ENCODE data around the gene COL16A1. TPM values are rescaled to one million over a fixed set of nuclear protein-coding genes. Genes with fewer than 3 reads are reported as not detected.

COL16A1 gene
- total RNA-seq, 4 donors from 2014 or later = 147 to 311 (median 212) TPM

- DNase-seq (ENCODE audit: low spot score in 2 of 2) = no peak
- Histone ChIP-seq H3K4me1 (peaks cover 0 to 73% (median 18%) of the 10 kb centered on the region in 4 donors), H3K36me3 (peaks cover 0 to 10% (median 6%) of the 10 kb centered on the region in 3 donors), H3K27me3 (no peaks in the 10 kb centered on the region), H3K9me3 (no peaks in the 10 kb centered on the region), H3K27ac (no peak overlapping the region), H3K4me3 (no peak overlapping the region)
- TF ChIP-seq POLR2A (IDR thresholded peaks at IDR 0.05) = no peak
- TF ChIP-seq EP300 (IDR thresholded peaks at IDR 0.05) = no peak
- no peak for TF ChIP-seq CTCF (IDR thresholded peaks at IDR 0.05)
- 45 to 60% methylated on average over 5 of the region's 5 CpGs for WGBS, 2 donors
These were observed 64.3 kb downstream of the COL16A1 start for GRCh38 chr1:31639543-31639942.

- no peak overlapping the region for H3K4me3 ChIP-seq
- H3K27me3 ChIP-seq = no peaks in the 10 kb centered on the region
- WGBS, 2 donors = 51 to 65% methylated on average over 5 of the region's 5 CpGs
- no peaks in the 10 kb centered on the region for H3K9me3 ChIP-seq
- H3K27ac ChIP-seq = no peak overlapping the region
- H3K36me3 ChIP-seq = peaks cover 0 to 19% (median 6%) of the 10 kb centered on the region in 3 donors
- DNase-seq (ENCODE audit: low spot score in 2 of 2) = no peak
- peaks cover 0 to 62% (median 7%) of the 10 kb centered on the region in 4 donors for H3K4me1 ChIP-seq
- TF ChIP-seq POLR2A (IDR thresholded peaks at IDR 0.05) = no peak
- TF ChIP-seq CTCF (IDR thresholded peaks at IDR 0.05) = no peak
- no peak for TF ChIP-seq EP300 (IDR thresholded peaks at IDR 0.05)
These were observed 65.7 kb downstream of the COL16A1 start for GRCh38 chr1:31637915-31638673.

- Histone ChIP-seq H3K4me3 (no peak overlapping the region), H3K27me3 (no peaks in the 10 kb centered on the region), H3K4me1 (peaks cover 0 to 15% (median 1%) of the 10 kb centered on the region in 4 donors), H3K27ac (no peak overlapping the region), H3K9me3 (no peaks in the 10 kb centered on the region), H3K36me3 (peaks cover 0 to 69% (median 19%) of the 10 kb centered on the region in 3 donors)
- peak in 1 of 5 experiments; percentile 9 for TF ChIP-seq CTCF (IDR thresholded peaks at IDR 0.05)
- TF ChIP-seq EP300 (IDR thresholded peaks at IDR 0.05) = no peak
- TF ChIP-seq POLR2A (IDR thresholded peaks at IDR 0.05) = no peak
- 66% methylated on average over 4 of the region's 4 CpGs for WGBS, 2 donors
- DNase-seq (ENCODE audit: low spot score in 2 of 2) = no peak
These were observed 70.7 kb downstream of the COL16A1 start for GRCh38 chr1:31633117-31633516.

- TF ChIP-seq CTCF (IDR thresholded peaks at IDR 0.05) (no peak), POLR2A (IDR thresholded peaks at IDR 0.05) (no peak), EP300 (IDR thresholded peaks at IDR 0.05) (no peak)
- no peaks in the 10 kb centered on the region for H3K27me3 ChIP-seq
- peaks cover 0 to 15% (median 1%) of the 10 kb centered on the region in 4 donors for H3K4me1 ChIP-seq
- H3K4me3 ChIP-seq = no peak overlapping the region
- DNase-seq (ENCODE audit: low spot score in 2 of 2) = no peak
- peaks cover 0 to 73% (median 19%) of the 10 kb centered on the region in 3 donors for H3K36me3 ChIP-seq
- 91 to 93% methylated on average over 3 of the region's 3 CpGs for WGBS, 2 donors
- H3K9me3 ChIP-seq = no peaks in the 10 kb centered on the region
- no peak overlapping the region for H3K27ac ChIP-seq
These were observed 71.2 kb downstream of the COL16A1 start for GRCh38 chr1:31632649-31633048.

GRCh38 chr1:31628931-31629556, 74.8 kb downstream of the COL16A1 start:
- H3K36me3 ChIP-seq = peaks cover 0 to 75% (median 13%) of the 10 kb centered on the region in 3 donors
- peaks cover 0 to 25% (median 15%) of the 10 kb centered on the region in 4 donors for H3K4me1 ChIP-seq
- H3K27ac ChIP-seq = no peak overlapping the region
- no peaks in the 10 kb centered on the region for H3K27me3 ChIP-seq
- H3K4me3 ChIP-seq = no peak overlapping the region
- no peaks in the 10 kb centered on the region for H3K9me3 ChIP-seq
- WGBS, 2 donors = 83 to 87% methylated on average over 6 of the region's 6 CpGs
- no peak for TF ChIP-seq POLR2A (IDR thresholded peaks at IDR 0.05)
- no peak for TF ChIP-seq CTCF (IDR thresholded peaks at IDR 0.05)
- TF ChIP-seq EP300 (IDR thresholded peaks at IDR 0.05) = no peak
- DNase-seq (ENCODE audit: low spot score in 2 of 2) = no peak

Measured in tibial nerve (tissue), 4 donors.